ENCODE results near the gene FBXW7.

The FBXW7 gene

DNA sequence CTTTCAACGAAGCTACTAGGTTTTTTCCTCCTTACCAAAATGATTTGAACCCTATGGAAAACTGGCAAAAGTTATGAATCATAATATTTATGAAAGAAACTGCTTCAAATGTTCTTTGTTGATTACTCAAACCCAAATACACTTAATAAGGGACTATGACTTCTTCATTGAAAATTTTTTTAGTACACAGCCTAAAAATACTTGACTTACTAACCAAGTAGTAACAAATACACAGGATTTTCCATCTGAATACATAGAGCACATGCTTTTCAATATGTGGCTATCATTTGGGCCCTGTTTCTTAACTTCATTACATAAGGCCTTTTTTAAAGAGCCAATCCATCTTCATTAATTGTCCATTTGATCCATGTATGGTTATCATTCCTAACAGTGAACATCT lies 171.5 kb downstream of the FBXW7 start:
- ChIA-PET POLR2A (interaction anchor here (0.6 kb wide), 1 partner anchor 289 kb away, joined by 3 read pairs; no protein-coding TSS in a partner anchor), CTCF (interaction anchor here (0.7 kb wide), 1 partner anchor 782 kb away, joined by 3 read pairs; no protein-coding TSS in a partner anchor)
- H3K4me1 ChIP-seq (ENCODE audit: control insufficient read depth, insufficient read depth, low read length), result no peaks in the 10 kb centered on the region
- TF ChIP-seq TRIM28 (IDR thresholded peaks at IDR 0.05; ENCODE audit: borderline replicate concordance, low read length), result no peak
- no peak for TF ChIP-seq WT1 (tag by site-specific recombination; IDR thresholded peaks at IDR 0.05)
- TF ChIP-seq, protein P1, sequence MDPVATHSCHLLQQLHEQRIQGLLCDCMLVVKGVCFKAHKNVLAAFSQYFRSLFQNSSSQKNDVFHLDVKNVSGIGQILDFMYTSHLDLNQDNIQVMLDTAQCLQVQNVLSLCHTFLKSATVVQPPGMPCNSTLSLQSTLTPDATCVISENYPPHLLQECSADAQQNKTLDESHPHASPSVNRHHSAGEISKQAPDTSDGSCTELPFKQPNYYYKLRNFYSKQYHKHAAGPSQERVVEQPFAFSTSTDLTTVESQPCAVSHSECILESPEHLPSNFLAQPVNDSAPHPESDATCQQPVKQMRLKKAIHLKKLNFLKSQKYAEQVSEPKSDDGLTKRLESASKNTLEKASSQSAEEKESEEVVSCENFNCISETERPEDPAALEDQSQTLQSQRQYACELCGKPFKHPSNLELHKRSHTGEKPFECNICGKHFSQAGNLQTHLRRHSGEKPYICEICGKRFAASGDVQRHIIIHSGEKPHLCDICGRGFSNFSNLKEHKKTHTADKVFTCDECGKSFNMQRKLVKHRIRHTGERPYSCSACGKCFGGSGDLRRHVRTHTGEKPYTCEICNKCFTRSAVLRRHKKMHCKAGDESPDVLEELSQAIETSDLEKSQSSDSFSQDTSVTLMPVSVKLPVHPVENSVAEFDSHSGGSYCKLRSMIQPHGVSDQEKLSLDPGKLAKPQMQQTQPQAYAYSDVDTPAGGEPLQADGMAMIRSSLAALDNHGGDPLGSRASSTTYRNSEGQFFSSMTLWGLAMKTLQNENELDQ (tag by site-specific recombination; IDR thresholded peaks at IDR 0.05; ENCODE audit: low read depth), result no peak
- TF ChIP-seq FEZF1 (tag by site-specific recombination; IDR thresholded peaks at IDR 0.05), result no peak
- no peak for TF ChIP-seq BCL11B (tag by site-specific recombination; IDR thresholded peaks at IDR 0.05; ENCODE audit: low read depth)
- no peak for TF ChIP-seq REPIN1 (tag by site-specific recombination; IDR thresholded peaks at IDR 0.05; ENCODE audit: low read depth)
- TF ChIP-seq ZSCAN23 (tag by site-specific recombination; IDR thresholded peaks at IDR 0.05), result no peak
- TF ChIP-seq ZNF843 (tag by site-specific recombination; IDR thresholded peaks at IDR 0.05), result no peak
- no peak for TF ChIP-seq ZNF48 (tag by site-specific recombination; IDR thresholded peaks at IDR 0.05)
- H3K9me3 ChIP-seq (ENCODE audit: control insufficient read depth, insufficient read depth, low read depth, low read length), result no peaks in the 10 kb centered on the region
- no peak overlapping the region for H3K27ac ChIP-seq (ENCODE audit: extremely low read depth, low read depth, low read length)
- H3K36me3 ChIP-seq (ENCODE audit: control insufficient read depth in 2 of 2, insufficient read depth in 1 of 2, low read length in 2 of 2), result no peaks in the 10 kb centered on the region; a peak in 1 of 3 replicates
- no peak overlapping the region for H3K4me3 ChIP-seq (ENCODE audit: low read depth, low read length)

GRCh38 chr4:152363904-152364303 lies 172.0 kb downstream of the FBXW7 start:
- Histone ChIP-seq H3K4me1 (ENCODE audit: control insufficient read depth, insufficient read depth, low read length) (no peaks in the 10 kb centered on the region), H3K4me3 (ENCODE audit: low read depth, low read length) (no peak overlapping the region), H3K36me3 (ENCODE audit: control insufficient read depth in 2 of 2, insufficient read depth in 1 of 2, low read length in 2 of 2) (no peaks in the 10 kb centered on the region; a peak in 1 of 3 replicates), H3K9me3 (ENCODE audit: control insufficient read depth, insufficient read depth, low read depth, low read length) (no peaks in the 10 kb centered on the region), H3K27ac (ENCODE audit: extremely low read depth, low read depth, low read length) (no peak overlapping the region)
- TF ChIP-seq YY1 (tag by site-specific recombination; IDR thresholded peaks at IDR 0.05) (no peak), ZNF350 (tag by site-specific recombination; IDR thresholded peaks at IDR 0.05) (no peak), ZNF600 (tag by site-specific recombination; IDR thresholded peaks at IDR 0.05) (no peak), ZNF132 (tag by site-specific recombination; IDR thresholded peaks at IDR 0.05; ENCODE audit: borderline replicate concordance) (no peak), ZNF23 (tag by site-specific recombination; IDR thresholded peaks at IDR 0.05; ENCODE audit: borderline replicate concordance) (no peak), ZNF843 (tag by site-specific recombination; IDR thresholded peaks at IDR 0.05) (no peak), REPIN1 (tag by site-specific recombination; IDR thresholded peaks at IDR 0.05; ENCODE audit: low read depth) (no peak), ZNF791 (tag by site-specific recombination; IDR thresholded peaks at IDR 0.05) (no peak), ZNF558 (tag by site-specific recombination; IDR thresholded peaks at IDR 0.05) (no peak), ZNF148 (tag by site-specific recombination; IDR thresholded peaks at IDR 0.05; ENCODE audit: borderline replicate concordance) (no peak), ZNF48 (tag by site-specific recombination; IDR thresholded peaks at IDR 0.05) (no peak), ZNF529 (tag by site-specific recombination; IDR thresholded peaks at IDR 0.05; ENCODE audit: insufficient replicate concordance) (no peak), ZNF561 (tag by site-specific recombination; IDR thresholded peaks at IDR 0.05; ENCODE audit: borderline replicate concordance) (no peak), ZNF214 (tag by site-specific recombination; IDR thresholded peaks at IDR 0.05; ENCODE audit: borderline replicate concordance) (no peak), ZNF394 (tag by site-specific recombination; IDR thresholded peaks at IDR 0.05; ENCODE audit: borderline replicate concordance) (no peak), ZNF133 (tag by site-specific recombination; IDR thresholded peaks at IDR 0.05) (no peak)
- TF ChIP-seq, protein P2, sequence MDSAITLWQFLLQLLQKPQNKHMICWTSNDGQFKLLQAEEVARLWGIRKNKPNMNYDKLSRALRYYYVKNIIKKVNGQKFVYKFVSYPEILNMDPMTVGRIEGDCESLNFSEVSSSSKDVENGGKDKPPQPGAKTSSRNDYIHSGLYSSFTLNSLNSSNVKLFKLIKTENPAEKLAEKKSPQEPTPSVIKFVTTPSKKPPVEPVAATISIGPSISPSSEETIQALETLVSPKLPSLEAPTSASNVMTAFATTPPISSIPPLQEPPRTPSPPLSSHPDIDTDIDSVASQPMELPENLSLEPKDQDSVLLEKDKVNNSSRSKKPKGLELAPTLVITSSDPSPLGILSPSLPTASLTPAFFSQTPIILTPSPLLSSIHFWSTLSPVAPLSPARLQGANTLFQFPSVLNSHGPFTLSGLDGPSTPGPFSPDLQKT (IDR thresholded peaks at IDR 0.05; ENCODE audit: borderline replicate concordance, low read depth, low read length), result no peak
- TF ChIP-seq, protein P3, sequence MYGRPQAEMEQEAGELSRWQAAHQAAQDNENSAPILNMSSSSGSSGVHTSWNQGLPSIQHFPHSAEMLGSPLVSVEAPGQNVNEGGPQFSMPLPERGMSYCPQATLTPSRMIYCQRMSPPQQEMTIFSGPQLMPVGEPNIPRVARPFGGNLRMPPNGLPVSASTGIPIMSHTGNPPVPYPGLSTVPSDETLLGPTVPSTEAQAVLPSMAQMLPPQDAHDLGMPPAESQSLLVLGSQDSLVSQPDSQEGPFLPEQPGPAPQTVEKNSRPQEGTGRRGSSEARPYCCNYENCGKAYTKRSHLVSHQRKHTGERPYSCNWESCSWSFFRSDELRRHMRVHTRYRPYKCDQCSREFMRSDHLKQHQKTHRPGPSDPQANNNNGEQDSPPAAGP (tag by site-specific recombination; IDR thresholded peaks at IDR 0.05), result no peak
- TF ChIP-seq, protein P4, sequence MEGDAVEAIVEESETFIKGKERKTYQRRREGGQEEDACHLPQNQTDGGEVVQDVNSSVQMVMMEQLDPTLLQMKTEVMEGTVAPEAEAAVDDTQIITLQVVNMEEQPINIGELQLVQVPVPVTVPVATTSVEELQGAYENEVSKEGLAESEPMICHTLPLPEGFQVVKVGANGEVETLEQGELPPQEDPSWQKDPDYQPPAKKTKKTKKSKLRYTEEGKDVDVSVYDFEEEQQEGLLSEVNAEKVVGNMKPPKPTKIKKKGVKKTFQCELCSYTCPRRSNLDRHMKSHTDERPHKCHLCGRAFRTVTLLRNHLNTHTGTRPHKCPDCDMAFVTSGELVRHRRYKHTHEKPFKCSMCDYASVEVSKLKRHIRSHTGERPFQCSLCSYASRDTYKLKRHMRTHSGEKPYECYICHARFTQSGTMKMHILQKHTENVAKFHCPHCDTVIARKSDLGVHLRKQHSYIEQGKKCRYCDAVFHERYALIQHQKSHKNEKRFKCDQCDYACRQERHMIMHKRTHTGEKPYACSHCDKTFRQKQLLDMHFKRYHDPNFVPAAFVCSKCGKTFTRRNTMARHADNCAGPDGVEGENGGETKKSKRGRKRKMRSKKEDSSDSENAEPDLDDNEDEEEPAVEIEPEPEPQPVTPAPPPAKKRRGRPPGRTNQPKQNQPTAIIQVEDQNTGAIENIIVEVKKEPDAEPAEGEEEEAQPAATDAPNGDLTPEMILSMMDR (tag by site-specific recombination; IDR thresholded peaks at IDR 0.05), result no peak
- POLR2A ChIA-PET, result no interaction called here
- CTCF ChIA-PET, result no interaction called here
